ENCODE data around the gene TNS3.
A peak's percentile ranks its signal among the peaks of the same experiment; 100 is the strongest.

The TNS3 gene

DNA sequence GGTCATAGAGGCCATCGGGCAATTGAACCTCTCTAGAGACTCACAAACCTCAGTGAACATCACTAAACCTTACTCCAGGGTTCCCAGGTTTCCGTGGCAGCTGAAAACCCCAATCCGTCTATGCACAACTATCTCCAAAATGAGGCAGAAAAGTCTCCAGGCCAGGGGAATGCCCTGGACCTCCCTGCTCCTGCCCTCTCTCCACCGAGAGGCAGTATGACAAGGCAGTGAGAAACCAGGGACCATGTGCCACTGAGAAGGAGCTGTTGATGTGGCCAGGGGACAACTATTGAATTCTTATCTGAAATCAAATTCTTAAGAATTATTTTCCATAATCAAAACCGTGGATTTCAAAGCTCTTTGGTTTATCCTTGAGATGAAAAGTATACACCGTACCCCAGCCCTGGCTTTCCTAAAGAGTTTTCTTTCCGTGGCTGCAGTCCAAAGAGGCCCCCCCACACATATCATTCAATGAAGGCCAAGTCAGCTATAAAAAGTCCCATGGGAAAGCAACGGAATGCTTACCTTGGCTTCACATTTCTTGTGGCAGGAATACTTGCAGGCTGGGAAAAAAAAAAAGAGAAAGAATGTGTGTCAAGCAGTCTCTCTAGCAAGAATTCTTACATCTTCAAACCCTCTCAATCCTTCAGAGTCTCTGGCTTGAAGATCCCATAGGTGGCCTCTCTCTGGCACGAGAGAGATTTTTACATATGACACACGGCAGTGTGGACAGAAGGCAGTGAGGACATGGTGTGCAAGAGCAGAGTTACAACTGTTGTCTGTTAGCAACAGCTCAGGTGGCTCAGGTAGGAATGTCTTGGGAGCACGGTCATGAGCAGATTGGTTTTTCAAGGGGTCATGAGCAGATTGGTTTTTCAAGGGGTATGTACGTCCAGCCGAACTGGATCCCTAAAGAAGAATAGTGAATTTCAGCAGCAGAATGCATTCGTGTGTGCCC, 75.2 kb downstream of the TNS3 start:
- peaks cover 29 to 87% (median 44%) of the 10 kb centered on the region in 10 experiments for H3K4me1 ChIP-seq
- H3K27ac ChIP-seq = peak overlapping the region in 4 of 11 experiments; percentile 1 to 98 (median 14); a peak in 3 of 22 replicates
- H3K4me2 ChIP-seq = peak overlapping the region in 3 of 11 experiments; percentile 85 to 88 (median 87); a peak in 6 of 22 replicates
- H3K4me3 ChIP-seq = no peak overlapping the region
- peaks cover 8 to 69% (median 40%) of the 10 kb centered on the region in 11 experiments; a peak in 19 of 22 replicates for H3K36me3 ChIP-seq
- H3K9ac ChIP-seq = no peak overlapping the region
- peaks cover 0 to 19% (median 11%) of the 10 kb centered on the region in 11 experiments; a peak in 10 of 22 replicates for H4K20me1 ChIP-seq
- TF ChIP-seq Cebpa-rat (IDR thresholded peaks at IDR 0.05) = no peak
- peaks cover 0 to 18% (median 13%) of the 10 kb centered on the region in 11 experiments; a peak in 16 of 22 replicates for H3K9me3 ChIP-seq (replicated peaks in 1 of 11)
- no peaks in the 10 kb centered on the region for H3K27me3 ChIP-seq

DNA sequence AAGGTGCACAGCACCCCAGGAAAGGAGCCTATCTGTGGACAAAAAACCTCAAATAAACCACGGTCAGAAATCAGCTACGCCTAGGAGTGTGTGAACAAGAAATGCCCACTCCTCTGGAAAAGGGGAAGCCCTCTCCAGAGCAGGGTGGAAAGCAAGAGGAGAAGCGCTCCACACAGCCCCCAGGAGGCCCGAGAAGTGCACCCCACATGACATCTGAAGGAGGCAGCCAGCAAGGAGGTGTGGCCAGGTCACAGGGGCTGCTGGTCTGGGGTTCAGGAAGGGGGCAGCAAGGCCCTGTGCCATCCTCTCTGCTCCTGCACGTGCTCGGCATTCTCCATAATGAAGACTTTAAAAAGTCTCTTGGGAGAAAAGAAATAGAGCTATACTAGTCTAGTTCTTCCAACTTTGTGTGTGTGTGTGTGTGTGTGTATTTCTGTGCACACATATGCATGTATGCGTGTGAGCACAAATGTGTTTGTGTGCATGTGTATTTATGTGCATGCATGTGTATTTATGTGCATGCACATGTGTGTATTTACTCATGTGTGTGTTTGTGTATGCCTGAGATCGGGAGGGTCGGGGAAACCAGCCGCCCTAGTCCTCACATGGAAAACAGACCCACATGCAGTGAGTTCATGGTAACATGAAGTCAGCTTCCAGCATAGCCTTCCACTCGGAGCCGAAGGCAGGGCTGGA, 76.5 kb downstream of the TNS3 start:
- Histone ChIP-seq H3K4me2 (peak overlapping the region in 5 of 11 experiments; percentile 27 to 88 (median 85); a peak in 8 of 22 replicates), H3K27me3 (no peaks in the 10 kb centered on the region), H4K20me1 (peaks cover 0 to 19% (median 7%) of the 10 kb centered on the region in 11 experiments; a peak in 9 of 22 replicates), H3K27ac (peak overlapping the region in 4 of 11 experiments; percentile 84 to 98 (median 92); a peak in 6 of 22 replicates), H3K4me1 (peaks cover 38 to 95% (median 53%) of the 10 kb centered on the region in 10 experiments), H3K36me3 (peaks cover 8 to 60% (median 38%) of the 10 kb centered on the region in 11 experiments; a peak in 18 of 22 replicates), H3K9me3 (replicated peaks in 1 of 11) (peaks cover 0 to 18% (median 13%) of the 10 kb centered on the region in 11 experiments; a peak in 16 of 22 replicates), H3K9ac (peak overlapping the region in 3 of 11 experiments; percentile 26 to 89 (median 41); a peak in 3 of 22 replicates), H3K4me3 (no peak overlapping the region)
- TF ChIP-seq Cebpa-rat (IDR thresholded peaks at IDR 0.05) = no peak

DNA sequence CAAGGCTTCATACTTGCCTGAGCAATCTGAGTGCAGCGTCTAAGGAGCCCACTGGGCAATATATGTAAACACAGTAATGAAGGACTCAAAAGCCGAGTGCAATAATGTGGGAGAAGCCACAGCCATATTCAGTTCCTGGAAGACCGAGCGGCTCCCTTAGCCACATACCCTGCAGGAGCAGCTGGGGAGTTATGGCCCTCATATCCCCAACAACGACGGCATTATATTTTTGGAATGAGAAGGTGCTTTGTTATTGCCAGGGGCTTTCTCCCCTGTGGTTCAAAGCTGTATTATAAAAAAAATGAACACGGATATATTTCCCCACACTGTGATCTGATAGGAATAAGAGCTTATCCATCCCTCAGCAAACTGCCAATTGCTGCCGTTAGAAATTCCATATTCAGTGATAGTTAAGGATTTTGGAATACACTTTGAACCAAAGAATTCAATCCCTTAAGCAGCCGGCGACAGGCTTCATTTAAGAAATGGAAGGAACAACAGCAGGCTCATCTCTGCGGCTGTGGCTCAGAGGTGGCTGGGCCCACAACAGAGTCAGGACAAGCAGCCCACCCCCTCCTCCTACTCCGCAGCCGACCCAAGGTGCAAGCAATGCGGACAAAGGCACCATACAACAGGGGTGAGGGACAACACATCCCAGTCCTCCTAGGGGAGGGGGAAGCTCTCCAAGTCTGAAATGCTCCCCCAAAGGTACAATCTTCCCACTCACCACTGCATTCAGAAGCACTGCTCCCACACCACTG, 77.2 kb downstream of the TNS3 start:
- Histone ChIP-seq H3K4me1 (peaks cover 46 to 100% (median 60%) of the 10 kb centered on the region in 10 experiments), H3K27me3 (no peaks in the 10 kb centered on the region), H3K9ac (peak overlapping the region in 4 of 11 experiments; percentile 59 to 89 (median 74); a peak in 4 of 22 replicates), H4K20me1 (peaks cover 0 to 19% (median 8%) of the 10 kb centered on the region in 11 experiments; a peak in 9 of 22 replicates), H3K4me3 (peak overlapping the region in 1 of 10 experiments; percentile 2; a peak in 1 of 20 replicates), H3K27ac (peak overlapping the region in 7 of 11 experiments; percentile 40 to 98 (median 84); a peak in 14 of 22 replicates), H3K9me3 (replicated peaks in 1 of 11) (peaks cover 0 to 15% (median 13%) of the 10 kb centered on the region in 11 experiments; a peak in 16 of 22 replicates), H3K4me2 (peak overlapping the region in 5 of 11 experiments; percentile 80 to 88 (median 86); a peak in 10 of 22 replicates), H3K36me3 (peaks cover 3 to 59% (median 33%) of the 10 kb centered on the region in 11 experiments; a peak in 17 of 22 replicates)
- TF ChIP-seq Cebpa-rat (IDR thresholded peaks at IDR 0.05) = no peak

DNA sequence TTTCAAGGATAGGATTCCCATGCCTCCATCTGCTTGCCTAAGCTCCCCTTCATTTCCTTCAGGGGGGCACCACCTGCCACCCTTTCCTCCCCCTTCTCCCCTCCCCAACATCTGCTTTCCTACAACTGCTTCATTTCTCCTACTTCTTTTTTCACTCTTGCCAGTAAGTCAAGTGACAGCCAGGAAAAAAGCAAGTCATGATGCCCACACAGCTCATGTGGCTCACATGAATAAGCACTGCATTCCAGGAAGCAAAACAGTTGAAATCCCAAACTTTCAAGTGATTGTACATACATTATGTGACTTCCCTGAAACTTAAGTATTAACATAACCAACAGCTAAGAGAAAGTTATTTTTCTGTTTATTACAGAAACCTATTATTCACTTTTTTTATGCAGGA, 78.6 kb downstream of the TNS3 start:
- Histone ChIP-seq H3K36me3 (peaks cover 0 to 58% (median 19%) of the 10 kb centered on the region in 11 experiments; a peak in 14 of 22 replicates), H3K27ac (peak overlapping the region; percentile 8 to 98 (median 57); a peak in 15 of 22 replicates), H4K20me1 (peaks cover 0 to 19% (median 8%) of the 10 kb centered on the region in 11 experiments; a peak in 9 of 22 replicates), H3K4me2 (peak overlapping the region; percentile 80 to 89 (median 86)), H3K9me3 (replicated peaks in 1 of 11) (peaks cover 0 to under 1% (median 0%) of the 10 kb centered on the region in 11 experiments; a peak in 2 of 22 replicates), H3K4me1 (peaks cover 56 to 100% (median 69%) of the 10 kb centered on the region in 10 experiments), H3K9ac (peak overlapping the region in 5 of 11 experiments; percentile 34 to 89 (median 71); a peak in 8 of 22 replicates), H3K27me3 (no peaks in the 10 kb centered on the region), H3K4me3 (peak overlapping the region in 1 of 10 experiments; percentile 9; a peak in 1 of 20 replicates)
- no peak for TF ChIP-seq Cebpa-rat (IDR thresholded peaks at IDR 0.05)

DNA sequence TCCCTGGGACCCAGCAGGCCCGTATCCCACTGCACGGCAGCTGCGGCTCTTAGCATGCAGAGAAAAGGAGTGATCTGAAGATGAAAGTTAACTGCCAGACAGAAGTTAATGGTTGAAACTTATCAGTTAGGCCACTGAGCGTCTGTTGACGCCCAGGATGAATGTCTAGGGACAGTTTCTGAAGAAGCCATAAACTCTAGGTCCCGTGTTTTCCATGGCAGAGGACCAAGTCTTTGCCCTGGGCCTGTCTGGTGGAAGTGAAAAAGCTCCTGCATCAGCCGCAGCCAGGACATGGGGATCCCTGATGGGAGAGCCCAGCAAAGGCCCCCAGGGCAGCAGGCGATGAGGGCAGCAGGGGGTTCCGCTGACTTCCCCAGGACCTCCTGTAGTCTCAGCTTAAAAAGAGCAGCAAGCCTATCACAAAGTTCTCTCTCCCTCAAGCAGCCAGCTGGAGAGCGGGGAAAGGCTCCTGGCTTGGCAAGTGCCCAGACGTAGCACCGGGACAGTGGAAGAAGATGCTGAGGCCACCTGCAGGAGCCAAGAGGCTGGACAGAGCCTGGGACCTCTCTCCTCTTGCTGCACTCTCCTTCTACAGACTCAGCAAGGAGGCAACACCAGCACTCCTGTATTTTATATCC, 79.6 kb downstream of the TNS3 start:
- Histone ChIP-seq H4K20me1 (peaks cover 0 to 14% (median 8%) of the 10 kb centered on the region in 11 experiments; a peak in 9 of 22 replicates), H3K4me3 (peak overlapping the region in 2 of 10 experiments; percentile 2 to 9; a peak in 2 of 20 replicates), H3K27me3 (no peaks in the 10 kb centered on the region), H3K9me3 (replicated peaks in 1 of 11) (no peaks in the 10 kb centered on the region), H3K27ac (peak overlapping the region; percentile 19 to 98 (median 57); a peak in 17 of 22 replicates), H3K9ac (peak overlapping the region in 10 of 11 experiments; percentile 5 to 89 (median 58); a peak in 15 of 22 replicates), H3K4me1 (peaks cover 65 to 100% (median 78%) of the 10 kb centered on the region in 10 experiments), H3K4me2 (peak overlapping the region; percentile 80 to 89 (median 86)), H3K36me3 (peaks cover 0 to 57% (median 19%) of the 10 kb centered on the region in 11 experiments; a peak in 13 of 22 replicates)
- TF ChIP-seq Cebpa-rat (IDR thresholded peaks at IDR 0.05) = no peak

DNA sequence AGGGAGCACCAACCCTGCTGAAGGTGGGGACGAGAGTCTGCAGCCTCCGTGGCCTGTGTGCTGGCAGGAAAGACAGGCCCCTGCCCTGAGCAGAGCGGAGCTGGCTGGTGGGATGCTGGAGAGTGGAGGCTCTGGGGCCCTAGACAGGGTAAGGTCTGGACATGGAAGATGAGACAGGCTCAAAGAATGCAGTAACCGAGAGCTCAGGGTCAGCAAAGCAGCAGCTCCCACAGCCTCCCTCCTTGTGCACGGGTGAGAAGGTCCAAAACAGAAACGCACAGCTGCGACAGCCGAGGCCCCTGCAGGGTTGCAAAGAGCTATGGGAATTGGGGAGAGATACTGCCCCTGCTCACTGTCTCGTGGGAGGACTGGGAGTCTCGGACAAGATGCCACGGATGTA, 80.5 kb downstream of the TNS3 start:
- Histone ChIP-seq H3K4me2 (peak overlapping the region; percentile 80 to 89 (median 86)), H3K27me3 (no peaks in the 10 kb centered on the region), H3K27ac (peak overlapping the region; percentile 22 to 98 (median 57); a peak in 17 of 22 replicates), H4K20me1 (peaks cover 0 to 13% (median 8%) of the 10 kb centered on the region in 11 experiments; a peak in 10 of 22 replicates), H3K36me3 (peaks cover 0 to 49% (median 14%) of the 10 kb centered on the region in 11 experiments; a peak in 13 of 22 replicates), H3K9ac (peak overlapping the region in 10 of 11 experiments; percentile 20 to 89 (median 56); a peak in 16 of 22 replicates), H3K4me3 (no peak overlapping the region), H3K9me3 (replicated peaks in 1 of 11) (no peaks in the 10 kb centered on the region), H3K4me1 (peaks cover 74 to 100% (median 88%) of the 10 kb centered on the region in 10 experiments)
- no peak for TF ChIP-seq Cebpa-rat (IDR thresholded peaks at IDR 0.05)

DNA sequence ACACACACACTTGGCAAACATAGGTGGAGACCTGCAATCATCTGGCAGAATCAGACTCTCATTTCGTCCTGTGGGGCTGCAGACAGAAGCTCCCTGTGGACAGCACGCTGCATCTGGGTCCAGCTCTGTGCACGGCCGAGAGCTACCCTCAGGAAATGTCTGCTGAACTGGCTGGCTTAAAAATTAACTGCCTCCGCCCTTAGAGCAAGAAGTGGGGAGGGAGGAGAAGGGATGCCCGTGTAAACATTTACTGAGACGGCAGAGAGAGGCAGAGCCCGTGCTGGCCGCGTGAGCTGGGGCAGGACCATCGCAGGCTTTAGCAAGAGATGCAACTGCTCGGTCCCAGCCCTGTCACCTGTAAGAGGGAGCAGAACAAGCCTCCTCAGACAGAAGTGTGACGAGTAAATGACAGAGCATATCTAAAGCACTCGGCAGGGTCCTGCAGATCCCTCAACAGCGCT, 81.8 kb downstream of the TNS3 start:
- H3K36me3 ChIP-seq = peaks cover 0 to 36% (median 8%) of the 10 kb centered on the region in 11 experiments; a peak in 10 of 22 replicates
- H3K27ac ChIP-seq = peak overlapping the region in 3 of 11 experiments; percentile 8 to 34 (median 22); a peak in 4 of 22 replicates
- peaks cover 0 to 13% (median 8%) of the 10 kb centered on the region in 11 experiments; a peak in 10 of 22 replicates for H4K20me1 ChIP-seq
- no peaks in the 10 kb centered on the region for H3K9me3 ChIP-seq (replicated peaks in 1 of 11)
- H3K4me1 ChIP-seq = peaks cover 86 to 100% (median 93%) of the 10 kb centered on the region in 10 experiments
- no peaks in the 10 kb centered on the region for H3K27me3 ChIP-seq
- H3K9ac ChIP-seq = no peak overlapping the region
- H3K4me2 ChIP-seq = peak overlapping the region; percentile 28 to 98 (median 62); a peak in 21 of 22 replicates
- no peak overlapping the region for H3K4me3 ChIP-seq
- TF ChIP-seq Cebpa-rat (IDR thresholded peaks at IDR 0.05) = no peak
